HepG2 (cell line): ENCODE results near the gene SP5. TPM values are rescaled to one million over a fixed set of nuclear protein-coding genes. Genes with fewer than 3 reads are reported as not detected.

Source experiments
- CCDC6 ChIP-seq: sonication (generic); formaldehyde crosslinking; IDR thresholded peaks from 2 replicates; pipeline ENCODE4 v1.8.1; 2022; ENCODE audit warnings: mild to moderate bottlenecking, missing genetic modification reagents, moderate library complexity
- CSRNP1 ChIP-seq: sonication (generic); formaldehyde crosslinking; IDR thresholded peaks from 2 replicates; pipeline ENCODE4 v1.8.1; 2023; ENCODE audit warnings: mild to moderate bottlenecking, missing genetic modification reagents
- DZIP1 ChIP-seq: sonication (generic); formaldehyde crosslinking; IDR thresholded peaks from 2 replicates; pipeline ENCODE4 v1.5.0; 2020; ENCODE audit warnings: mild to moderate bottlenecking, missing genetic modification reagents
- GFI1 ChIP-seq: sonication (generic); formaldehyde crosslinking; IDR thresholded peaks from 2 replicates; pipeline ENCODE4 v1.5.0; 2020; ENCODE audit warnings: missing genetic modification reagents, mild to moderate bottlenecking, borderline replicate concordance
- IKZF5 ChIP-seq: IDR thresholded peaks from 2 replicates; pipeline ENCODE4 v1.6.1; 2018; ENCODE audit warnings: missing genetic modification reagents, mild to moderate bottlenecking, missing compliant biosample characterization
- KDM3A ChIP-seq: IDR thresholded peaks from 2 replicates; pipeline ENCODE4 v1.6.1; 2018; ENCODE audit warnings: low read depth, missing compliant biosample characterization
- MTA3 ChIP-seq: sonication (generic); formaldehyde crosslinking; IDR thresholded peaks from 2 replicates; pipeline ENCODE4 v1.4.0; 2020; ENCODE audit warnings: missing genetic modification reagents
- PHB2 ChIP-seq: fragments of 450-650 bp; IDR thresholded peaks from 2 replicates; pipeline ENCODE4 v1.6.1; 2018; ENCODE audit not compliant: partially characterized antibody
- SRSF4 ChIP-seq: fragments of 200-400 bp; formaldehyde crosslinking; IDR thresholded peaks from one replicate; pipeline ENCODE4 v1.6.1; 2018; ENCODE audit warnings: mild to moderate bottlenecking, low read depth, low read length, moderate library complexity; ENCODE audit not compliant: poor library complexity, severe bottlenecking
- TBX2 ChIP-seq: sonication (generic); formaldehyde crosslinking; IDR thresholded peaks from 2 replicates; pipeline ENCODE4 v1.5.0; 2020; ENCODE audit warnings: missing genetic modification reagents, mild to moderate bottlenecking, borderline replicate concordance
- ZBTB20 ChIP-seq: sonication (generic); formaldehyde crosslinking; IDR thresholded peaks from 2 replicates; pipeline ENCODE4 v1.8.1; 2023; ENCODE audit warnings: missing genetic modification reagents, low read depth, mild to moderate bottlenecking, borderline replicate concordance
- ZBTB46 ChIP-seq: sonication (generic); formaldehyde crosslinking; IDR thresholded peaks from 2 replicates; pipeline ENCODE4 v1.4.0; 2020; ENCODE audit warnings: mild to moderate bottlenecking, missing genetic modification reagents, borderline replicate concordance
- ZNF232 ChIP-seq: sonication (generic); formaldehyde crosslinking; IDR thresholded peaks from 2 replicates; pipeline ENCODE4 v1.4.0; 2020; ENCODE audit warnings: missing genetic modification reagents, borderline replicate concordance
- ZNF3 ChIP-seq: IDR thresholded peaks from 2 replicates; pipeline ENCODE4 v1.7.0; 2017; ENCODE audit warnings: inconsistent platforms
- ZNF652 ChIP-seq: IDR thresholded peaks from 2 replicates; pipeline ENCODE4 v1.6.1; 2016; ENCODE audit warnings: low read depth, borderline replicate concordance
- ZSCAN21 ChIP-seq: sonication (generic); formaldehyde crosslinking; IDR thresholded peaks from 2 replicates; pipeline ENCODE4 v1.8.0; 2022; ENCODE audit warnings: mild to moderate bottlenecking, missing genetic modification reagents, moderate library complexity, borderline replicate concordance
- polyA plus RNA-seq, 8 experiments: library from polyadenylated mRNA; depleted of rRNA in 3 of 8; stranded (reverse) in 7 of 8; unstranded in 1 of 8; fragments of >200 nt; fragmentation: Illumina TruSeq in 4 of 8; extraction: Trizol in 4 of 8; gene quantifications; 2 replicates each; pipeline versions ENCODE4 v1.2.1 to v1.2.3, GENCODE V29; 2011 to 2016; ENCODE audit warnings: low read depth in 4 of 8, missing spikeins in 1 of 8, mixed read lengths in 1 of 8; ENCODE audit not compliant: insufficient read depth in 1 of 8
- total RNA-seq, 5 experiments: library from RNA; depleted of rRNA; stranded (reverse); fragments of >200 nt; fragmentation: Illumina TruSeq; extraction: Trizol; gene quantifications; 2 replicates each; pipeline ENCODE4 v1.2.3, GENCODE V29; 2016; ENCODE audit warnings: low read depth in 1 of 5
- TF ChIP-seq, protein P1 (sequence below): sonication (generic); formaldehyde crosslinking; IDR thresholded peaks from 2 replicates; pipeline ENCODE4 v1.4.0; 2020; ENCODE audit warnings: mild to moderate bottlenecking, missing genetic modification reagents
- TF ChIP-seq, protein P2 (sequence below): sonication (generic); formaldehyde crosslinking; IDR thresholded peaks from 2 replicates; pipeline ENCODE4 v1.4.0; 2020; ENCODE audit warnings: low read depth, mild to moderate bottlenecking, missing genetic modification reagents

Gene SP5
- total and polyA plus RNA-seq, 2 of the 13 experiments (the other 11 are each of a cell fraction or from before 2014, with no cell fraction given): 50.8 to 119 TPM

- TF ChIP-seq DZIP1 (CRISPR knock-in tag) (no peak), ZBTB20 (CRISPR knock-in tag) (no peak), CCDC6 (CRISPR knock-in tag) (no peak; the same call in 1 of the 2 replicates), GFI1 (no peak), MTA3 (CRISPR knock-in tag) (no peak), IKZF5 (CRISPR knock-in tag) (no peak), ZNF232 (CRISPR knock-in tag) (no peak), SRSF4 (no peak), TBX2 (CRISPR knock-in tag) (no peak), PHB2 (no peak), KDM3A (CRISPR knock-in tag) (no peak), ZBTB46 (CRISPR knock-in tag) (no peak), ZNF652 (CRISPR knock-in tag) (no peak), CSRNP1 (CRISPR knock-in tag) (no peak), ZSCAN21 (CRISPR knock-in tag) (no peak), ZNF3 (no peak)
- TF ChIP-seq, protein P1, sequence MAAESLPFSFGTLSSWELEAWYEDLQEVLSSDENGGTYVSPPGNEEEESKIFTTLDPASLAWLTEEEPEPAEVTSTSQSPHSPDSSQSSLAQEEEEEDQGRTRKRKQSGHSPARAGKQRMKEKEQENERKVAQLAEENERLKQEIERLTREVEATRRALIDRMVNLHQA (CRISPR knock-in tag): no peak
- TF ChIP-seq, protein P2, sequence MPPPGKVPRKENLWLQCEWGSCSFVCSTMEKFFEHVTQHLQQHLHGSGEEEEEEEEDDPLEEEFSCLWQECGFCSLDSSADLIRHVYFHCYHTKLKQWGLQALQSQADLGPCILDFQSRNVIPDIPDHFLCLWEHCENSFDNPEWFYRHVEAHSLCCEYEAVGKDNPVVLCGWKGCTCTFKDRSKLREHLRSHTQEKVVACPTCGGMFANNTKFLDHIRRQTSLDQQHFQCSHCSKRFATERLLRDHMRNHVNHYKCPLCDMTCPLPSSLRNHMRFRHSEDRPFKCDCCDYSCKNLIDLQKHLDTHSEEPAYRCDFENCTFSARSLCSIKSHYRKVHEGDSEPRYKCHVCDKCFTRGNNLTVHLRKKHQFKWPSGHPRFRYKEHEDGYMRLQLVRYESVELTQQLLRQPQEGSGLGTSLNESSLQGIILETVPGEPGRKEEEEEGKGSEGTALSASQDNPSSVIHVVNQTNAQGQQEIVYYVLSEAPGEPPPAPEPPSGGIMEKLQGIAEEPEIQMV (CRISPR knock-in tag): no peak
Observed at GRCh38 chr2:170710609-170710979, 4.5 kb upstream of the SP5 start (continued).
